CD4-positive, alpha-beta T cell treated with Interleukin-15 for 4 hours (primary cell): ENCODE results near the gene LIPK.
A peak's percentile ranks its signal among the peaks of the same experiment; 100 is the strongest.
"Not testable (repeated sequence)": the region's sequence is repeated elsewhere in the genome, so short reads cannot be mapped to it uniquely, and the experiment has no call there.

Experiments
- DNase-seq: peaks from one replicate; pipeline ENCODE4 v3.0.0-alpha.2; 2020; ENCODE audit warnings: low spot score

The LIPK gene

GRCh38 chr10:88705958-88706357 is at the start of gene LIPK:
Gene LIPK (plus strand): TSS chr10:88706249. CDS start chr10:88724544, 18,295 bp downstream.
- no peak for DNase-seq

GRCh38 chr10:88657901-88658300 is 48.1 kb upstream of the LIPK start:
- no peak for DNase-seq

GRCh38 chr10:88659725-88660597 is 46.1 kb upstream of the LIPK start:
- DNase-seq = no peak

- DNase-seq = no peak
Observed at GRCh38 chr10:88660598-88660884, 45.5 kb upstream of the LIPK start.

GRCh38 chr10:88661018-88661417 is 45.0 kb upstream of the LIPK start:
- DNase-seq = no peak

GRCh38 chr10:88661577-88661976 is 44.5 kb upstream of the LIPK start:
- no peak for DNase-seq

GRCh38 chr10:88663153-88663552 is 42.9 kb upstream of the LIPK start:
- DNase-seq = not testable (repeated sequence)

GRCh38 chr10:88664142-88664541 is 41.9 kb upstream of the LIPK start, which contains the start of gene LIPF:
Gene LIPF (plus strand): TSS chr10:88664442. CDS start chr10:88667298, 2,856 bp downstream.
- no peak for DNase-seq

- DNase-seq = no peak
Observed at GRCh38 chr10:88668465-88668864, 37.6 kb upstream of the LIPK start.

- DNase-seq = no peak
Observed at GRCh38 chr10:88670497-88670896, 35.6 kb upstream of the LIPK start.

- DNase-seq = no peak
Observed at GRCh38 chr10:88672041-88672440, 34.0 kb upstream of the LIPK start.

- no peak for DNase-seq
Observed at GRCh38 chr10:88676283-88677060, 29.6 kb upstream of the LIPK start.

GRCh38 chr10:88680958-88681357 is 25.1 kb upstream of the LIPK start:
- no peak for DNase-seq

- DNase-seq = no peak
Observed at GRCh38 chr10:88682491-88682890, 23.6 kb upstream of the LIPK start.

- peak; percentile 36 for DNase-seq
Observed at GRCh38 chr10:88687853-88688467, 18.1 kb upstream of the LIPK start.

GRCh38 chr10:88689366-88689765 is 16.7 kb upstream of the LIPK start:
- DNase-seq = no peak

- no peak for DNase-seq
Observed at GRCh38 chr10:88693392-88694020, 12.5 kb upstream of the LIPK start.

- DNase-seq = no peak
Observed at GRCh38 chr10:88702848-88703597, 3.0 kb upstream of the LIPK start.

- DNase-seq = no peak
Observed at GRCh38 chr10:88707429-88708155, 1.5 kb downstream of the LIPK start.

GRCh38 chr10:88709361-88709760 is 3.3 kb downstream of the LIPK start:
- DNase-seq = not testable (repeated sequence)

- no peak for DNase-seq
Observed at GRCh38 chr10:88715517-88715916, 9.5 kb downstream of the LIPK start.
